SKM-1 treated with dmso at 0.1 percent for 144 hours (cell line): ENCODE measurements around the gene MXRA7.
"Not testable (repeated sequence)": the region's sequence is repeated elsewhere in the genome, so short reads cannot be mapped to it uniquely, and the experiment has no call there.

Experiments
- DNase-seq: peaks from one replicate; lab custom pipeline; 2025; ENCODE audit not compliant: unreplicated experiment; lab: John Stamatoyannopoulos, UW

MXRA7 gene

GRCh38 chr17:76716146-76716838 is 5.5 kb upstream of the MXRA7 start:
- peak; percentile 89 for DNase-seq

GRCh38 chr17:76715496-76715830 is 4.7 kb upstream of the MXRA7 start:
- DNase-seq, result no peak

DNA sequence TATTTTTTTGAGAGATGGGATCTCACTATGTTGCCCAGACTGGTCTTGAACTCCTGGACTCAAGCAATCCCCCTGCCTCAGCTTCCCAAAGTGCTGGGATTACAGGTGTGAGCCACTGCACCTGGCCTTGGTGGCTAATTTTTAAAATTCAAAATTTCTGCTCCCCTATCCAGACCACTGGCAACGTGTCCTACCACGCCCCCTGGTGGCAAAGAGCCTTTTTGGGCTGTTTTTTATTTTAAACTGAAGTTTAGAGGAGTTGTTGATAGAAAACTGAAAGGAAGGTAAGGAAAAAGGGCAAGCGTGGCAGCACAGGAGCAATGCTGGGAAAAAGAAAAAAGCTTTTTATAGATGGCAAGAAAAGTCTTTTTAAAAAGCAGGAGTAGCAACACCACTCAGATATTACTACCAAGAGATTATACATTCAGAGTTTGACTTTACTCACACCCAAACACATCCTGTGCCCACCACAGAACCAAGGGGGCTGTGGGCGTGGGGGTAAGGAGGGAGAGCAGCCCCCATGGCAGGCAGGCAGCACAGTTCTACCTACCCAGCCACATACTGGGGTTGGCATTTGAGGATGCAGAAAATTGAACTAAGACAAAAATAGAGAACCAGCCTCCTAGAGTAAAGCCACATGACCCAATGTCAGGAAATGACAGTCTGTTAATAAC is 4.2 kb upstream of the MXRA7 start:
- no peak for DNase-seq

- DNase-seq, result no peak
Measured at GRCh38 chr17:76714336-76714735, 3.6 kb upstream of the MXRA7 start.

- no peak for DNase-seq
Measured at GRCh38 chr17:76713765-76714164, 3.0 kb upstream of the MXRA7 start.

DNA sequence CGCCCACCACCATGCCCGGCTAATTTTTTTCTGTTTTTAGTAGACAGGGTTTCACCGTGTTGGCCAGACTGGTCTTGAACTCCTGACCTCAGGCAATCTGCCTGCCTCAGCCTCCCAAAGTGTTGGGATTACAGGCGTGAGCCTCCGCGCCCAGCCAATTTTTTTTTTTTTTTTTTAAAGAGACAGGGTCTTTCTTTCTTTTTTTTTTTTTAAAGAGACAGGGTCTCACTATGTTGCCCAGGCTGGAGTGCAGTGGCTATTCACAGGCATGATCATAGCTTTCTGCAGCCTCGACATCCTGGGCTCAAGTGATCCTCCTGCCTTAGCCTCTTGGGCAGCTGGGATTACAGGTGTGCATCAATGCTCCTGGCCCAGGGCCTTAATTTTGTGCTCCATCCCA is 1.6 kb upstream of the MXRA7 start:
- not testable (repeated sequence) for DNase-seq

GRCh38 chr17:76709951-76710862 is 558 bp downstream of the MXRA7 start:
- DNase-seq, result not testable (repeated sequence)

GRCh38 chr17:76709077-76709950 is 1.5 kb downstream of the MXRA7 start:
- DNase-seq, result no peak

DNA sequence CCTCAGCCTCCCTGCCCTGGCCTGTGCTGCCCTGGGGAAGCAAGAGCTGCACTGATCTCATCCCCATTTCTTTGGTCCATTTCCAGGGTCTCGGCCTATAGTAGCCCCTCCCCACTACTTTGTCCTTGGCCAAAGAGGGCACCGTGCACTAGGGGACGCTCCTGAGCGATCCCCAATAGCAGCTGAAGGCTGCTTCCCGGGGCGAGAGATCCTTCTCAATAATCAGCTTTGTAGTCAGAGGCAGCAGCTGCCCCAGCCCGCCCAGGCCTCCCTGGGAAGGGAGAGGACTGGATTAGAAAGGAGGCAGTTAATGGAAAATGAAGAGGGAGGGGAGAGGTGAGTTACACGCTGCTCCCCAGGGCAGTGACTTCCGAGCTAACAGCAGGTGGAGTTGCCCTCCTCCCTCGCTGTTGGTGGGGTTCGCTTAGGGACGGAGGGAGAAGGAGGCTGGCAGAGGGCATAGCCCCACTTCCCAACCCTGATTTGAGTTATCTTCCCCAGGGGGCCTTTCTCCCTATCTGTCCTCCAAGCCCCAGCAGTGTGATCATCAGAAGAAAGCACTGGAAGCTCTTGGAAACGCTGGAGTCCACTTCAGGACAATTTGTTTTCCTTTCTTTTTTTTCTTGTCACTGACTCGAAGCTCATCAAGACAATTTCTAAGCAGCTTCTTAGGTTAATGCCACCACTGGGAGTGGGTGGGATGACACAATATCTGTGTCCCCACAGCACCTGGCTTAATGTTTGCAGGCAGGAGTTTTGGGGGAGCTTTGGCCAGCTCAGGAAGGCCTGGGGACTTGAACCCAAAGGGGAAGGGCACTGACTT is 2.6 kb downstream of the MXRA7 start:
- no peak for DNase-seq

- no peak for DNase-seq
Measured at GRCh38 chr17:76706817-76707216, 3.9 kb downstream of the MXRA7 start.

- DNase-seq, result no peak
Measured at GRCh38 chr17:76704805-76705204, 6.0 kb downstream of the MXRA7 start.

GRCh38 chr17:76702941-76703637 is 7.7 kb downstream of the MXRA7 start:
- no peak for DNase-seq

DNA sequence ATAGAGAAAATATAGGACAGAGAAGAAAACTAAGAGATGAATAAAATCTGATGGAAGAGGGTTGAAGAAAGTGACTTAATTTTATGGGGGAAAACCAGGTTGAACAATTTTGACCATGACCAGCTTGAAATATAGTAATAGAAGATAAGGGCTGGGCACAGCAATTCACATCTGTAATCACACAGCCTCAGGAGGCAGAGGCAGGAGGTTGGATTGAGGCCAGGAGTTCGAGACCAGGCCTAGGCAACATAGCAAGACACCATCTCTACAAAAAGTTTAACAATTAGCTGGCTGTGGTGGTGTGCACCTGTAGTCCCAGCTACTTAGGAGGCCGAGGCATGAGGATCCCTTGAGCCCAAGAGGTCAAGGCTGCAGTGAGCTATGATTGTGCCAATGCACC is 8.7 kb downstream of the MXRA7 start:
- no peak for DNase-seq

- no peak for DNase-seq
Measured at GRCh38 chr17:76701471-76701967, 9.2 kb downstream of the MXRA7 start.

DNA sequence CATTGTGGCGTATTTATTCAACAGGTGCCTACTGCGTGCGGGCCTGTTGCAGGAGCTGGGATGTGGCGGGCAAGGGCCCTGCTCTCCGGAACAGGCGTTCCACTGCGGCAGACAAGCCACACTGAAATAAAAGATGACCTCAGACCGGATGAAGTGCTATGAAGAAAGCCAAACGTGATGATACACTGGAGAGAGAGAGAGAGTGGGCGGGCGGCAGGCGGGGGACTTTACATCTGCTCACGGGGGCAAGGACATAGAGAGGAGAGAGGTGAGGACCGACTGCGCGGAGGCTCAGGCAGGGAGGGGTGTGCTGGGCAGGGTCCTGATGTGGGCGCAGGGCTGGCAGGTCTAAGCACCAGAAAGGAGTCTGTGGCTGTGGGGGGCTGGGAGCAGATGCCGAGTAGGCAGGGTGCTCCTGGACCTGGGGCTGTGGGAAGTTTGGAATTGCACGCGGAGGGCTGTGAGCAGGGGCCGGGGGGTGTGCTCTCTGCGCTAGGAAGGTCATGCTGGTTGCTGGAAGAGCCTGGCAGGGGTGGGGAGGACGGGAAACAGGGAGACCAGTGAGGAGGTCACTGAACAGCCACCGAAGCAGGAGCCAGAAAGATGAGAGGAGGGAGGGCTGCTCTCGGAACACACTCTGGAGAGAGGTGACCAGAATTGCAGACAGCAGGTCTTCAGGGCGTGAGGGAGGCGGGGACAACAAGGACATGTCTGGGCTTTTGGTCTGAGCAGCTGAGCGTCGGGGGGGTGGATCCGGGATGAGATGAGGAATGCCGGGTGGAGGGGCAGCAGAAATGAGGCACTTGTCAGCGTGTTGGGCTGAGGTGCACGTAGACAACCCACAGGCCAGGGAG is 9.9 kb downstream of the MXRA7 start:
- DNase-seq, result no peak

GRCh38 chr17:76700270-76700616 is 10.5 kb downstream of the MXRA7 start:
- DNase-seq, result no peak

DNA sequence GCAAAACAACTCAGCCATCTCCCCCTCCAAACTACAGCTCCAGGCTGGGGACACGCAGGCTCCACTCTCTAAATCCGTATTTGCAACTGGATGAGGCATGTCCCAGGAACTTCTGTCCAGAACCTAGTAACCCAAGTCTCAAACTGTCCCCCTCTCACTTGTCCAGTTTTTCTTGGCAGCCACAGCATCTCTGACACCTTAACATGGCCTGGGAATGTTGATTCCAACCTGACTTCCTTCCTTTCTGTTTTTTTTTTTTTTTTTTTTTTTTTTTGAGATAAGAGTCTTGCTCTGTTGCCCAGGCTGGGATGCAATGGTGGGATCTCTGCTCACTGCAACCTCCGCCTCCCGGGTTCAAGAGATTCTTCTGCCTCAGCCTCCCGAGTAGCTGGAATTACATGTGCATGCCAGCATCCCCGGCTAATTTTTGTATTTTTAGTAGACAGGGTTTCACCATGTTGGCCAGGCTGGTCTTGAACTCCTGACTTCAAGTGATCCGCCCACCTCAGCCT is 12.2 kb downstream of the MXRA7 start:
- not testable (repeated sequence) for DNase-seq
